HG03103 (cell line): Measurements from ENCODE around the gene SMCO1.
"Not testable (repeated sequence)": the region's sequence is repeated elsewhere in the genome, so short reads cannot be mapped to it uniquely, and the experiment has no call there.

Experiments used
- ATAC-seq: cut with Tn5 transposase; IDR thresholded peaks from one replicate; pipeline ENCODE4 v1.9.1; 2021; ENCODE audit warnings: low read depth; ENCODE audit not compliant: unreplicated experiment

Gene SMCO1, protein sequence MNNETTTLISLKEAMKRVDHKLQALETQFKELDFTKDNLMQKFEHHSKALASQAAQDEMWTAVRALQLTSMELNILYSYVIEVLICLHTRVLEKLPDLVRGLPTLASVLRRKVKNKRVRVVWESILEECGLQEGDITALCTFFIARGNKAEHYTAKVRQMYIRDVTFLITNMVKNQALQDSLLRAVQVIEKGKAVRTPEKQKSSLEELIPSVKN

DNA sequence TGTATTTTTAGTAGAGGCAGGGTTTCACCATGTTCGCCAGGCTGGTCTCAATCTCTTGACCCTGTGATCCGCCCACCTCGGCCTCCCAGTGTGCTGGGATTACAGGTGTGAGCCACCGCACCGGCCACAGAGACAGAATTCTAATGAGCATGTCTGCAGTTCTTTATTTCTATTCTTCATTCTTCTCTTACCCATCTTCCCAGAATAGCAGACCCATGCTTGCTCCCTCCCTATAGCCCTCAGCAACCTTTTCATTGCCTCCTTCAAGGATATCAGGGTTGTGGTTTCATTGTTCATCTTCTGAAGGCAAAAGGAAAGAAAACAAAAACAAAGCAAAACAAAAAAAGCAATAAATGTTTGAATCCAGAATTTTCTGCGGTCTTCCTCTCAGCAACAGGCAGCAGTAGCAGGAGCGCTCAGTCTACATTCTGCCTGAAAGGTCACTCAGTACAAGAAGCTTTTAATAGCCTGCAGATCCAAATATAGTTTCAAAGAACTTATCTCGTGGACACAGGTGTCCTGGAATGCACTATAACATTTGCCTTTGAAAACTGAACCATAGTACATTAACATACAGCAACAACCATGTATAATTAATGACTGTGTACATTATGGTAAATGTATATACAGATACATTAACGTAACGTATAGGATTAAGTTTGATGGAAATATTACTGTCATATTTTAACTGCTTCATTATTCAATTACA is at the start of gene SMCO1:
TSS of gene SMCO1 (minus strand) at position 434 of the 709 bp plus-strand sequence. CDS start at position 297, 137 bp downstream.
- no peak for ATAC-seq

DNA sequence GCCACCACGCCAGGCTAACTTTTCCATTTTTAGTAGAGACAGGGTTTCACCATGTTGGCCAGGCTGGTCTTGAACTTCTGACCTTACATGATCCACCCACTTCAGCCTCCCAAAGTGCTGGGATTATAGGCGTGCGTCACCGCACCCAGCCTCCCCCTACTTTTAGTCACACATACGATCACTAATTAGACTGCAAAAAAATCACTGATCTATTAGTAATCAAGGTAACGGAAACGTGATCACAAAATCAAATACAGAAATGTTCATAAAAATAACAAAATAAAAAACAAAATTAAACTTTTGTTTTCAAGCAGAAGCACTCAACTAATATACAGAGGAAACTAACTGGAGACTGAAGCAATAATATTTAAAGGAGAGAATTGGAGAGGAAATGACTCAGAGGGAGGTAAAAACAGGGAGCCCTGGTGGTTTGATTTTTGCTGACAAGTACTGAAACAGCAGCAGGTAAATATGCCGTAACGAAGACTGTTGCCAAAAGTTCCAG is 48.6 kb upstream of the SMCO1 start:
- ATAC-seq, result no peak

DNA sequence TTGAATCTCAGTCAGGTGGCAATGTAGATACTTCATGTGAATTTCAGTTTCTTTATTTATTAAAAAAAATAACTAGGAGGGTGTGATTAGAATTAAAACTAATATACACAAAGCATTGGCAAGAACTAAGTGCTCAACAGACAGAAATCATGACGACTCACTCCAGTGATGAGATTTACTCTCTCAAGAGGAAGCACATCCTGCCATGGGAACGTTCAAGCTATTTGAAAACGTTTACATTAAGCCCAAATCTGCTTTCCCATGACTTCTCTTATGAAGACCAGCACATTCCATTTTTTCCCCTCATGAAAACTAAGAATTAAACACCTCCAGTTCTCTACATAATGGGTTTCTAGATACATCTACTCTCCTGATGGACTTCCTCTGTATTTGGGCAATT is 44.7 kb upstream of the SMCO1 start:
- no peak for ATAC-seq

DNA sequence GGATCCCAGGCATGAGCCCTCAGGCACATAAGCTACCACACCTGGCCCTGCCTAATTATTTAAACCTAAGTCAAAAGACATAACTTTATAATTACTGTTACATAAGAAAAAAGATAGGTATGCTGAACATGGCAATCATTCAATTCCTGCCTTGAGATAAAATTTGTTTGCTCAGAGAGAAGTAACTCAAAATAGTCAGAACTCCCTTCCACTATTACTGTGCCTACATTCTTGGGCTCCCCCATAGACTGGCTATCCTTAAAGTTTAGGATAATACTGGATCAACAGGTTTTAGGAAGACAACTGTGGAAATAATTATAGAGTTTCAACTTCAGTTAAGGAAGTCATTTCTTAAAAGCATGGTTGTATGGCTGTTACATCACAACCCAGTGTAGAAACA is 43.3 kb upstream of the SMCO1 start:
- no peak for ATAC-seq

DNA sequence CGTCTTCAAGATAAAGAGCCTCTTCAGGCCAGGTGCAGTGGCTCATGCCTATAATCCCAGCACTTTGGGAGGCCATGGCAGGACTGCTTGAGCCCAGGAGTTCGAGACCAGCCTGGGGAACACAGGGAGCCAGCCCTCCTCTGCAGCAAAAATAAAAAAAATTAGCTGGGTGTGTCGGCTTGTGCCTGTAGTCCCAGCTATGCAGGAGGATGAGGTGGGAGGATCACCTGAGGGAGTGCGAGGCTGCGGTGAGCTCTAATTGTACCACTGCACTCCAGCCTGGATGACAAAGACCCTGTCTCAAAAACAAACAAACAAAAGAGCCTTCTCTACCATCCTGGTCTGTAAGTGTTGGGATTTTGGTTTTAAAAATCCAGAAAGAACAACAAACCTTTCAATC is 42.1 kb upstream of the SMCO1 start:
- no peak for ATAC-seq

DNA sequence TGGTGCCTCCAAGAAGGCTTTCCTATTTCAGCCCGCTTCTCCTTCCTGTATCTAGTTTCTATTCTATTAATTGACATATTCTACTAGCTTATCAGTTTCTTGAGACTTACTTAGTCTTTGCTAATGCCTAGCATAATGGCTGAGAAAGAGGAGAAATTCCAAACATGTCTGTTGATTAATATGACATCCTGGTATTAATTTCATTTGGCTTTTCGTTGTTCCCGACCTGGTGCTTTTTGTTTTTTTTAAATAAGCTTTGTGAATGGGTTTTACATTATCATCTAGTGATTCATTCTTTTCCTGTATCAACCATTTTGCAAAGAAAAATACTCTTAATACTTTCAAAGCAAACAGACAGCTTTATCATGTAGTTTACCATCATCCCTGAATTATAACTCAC is 40.1 kb upstream of the SMCO1 start:
- ATAC-seq, result no peak

DNA sequence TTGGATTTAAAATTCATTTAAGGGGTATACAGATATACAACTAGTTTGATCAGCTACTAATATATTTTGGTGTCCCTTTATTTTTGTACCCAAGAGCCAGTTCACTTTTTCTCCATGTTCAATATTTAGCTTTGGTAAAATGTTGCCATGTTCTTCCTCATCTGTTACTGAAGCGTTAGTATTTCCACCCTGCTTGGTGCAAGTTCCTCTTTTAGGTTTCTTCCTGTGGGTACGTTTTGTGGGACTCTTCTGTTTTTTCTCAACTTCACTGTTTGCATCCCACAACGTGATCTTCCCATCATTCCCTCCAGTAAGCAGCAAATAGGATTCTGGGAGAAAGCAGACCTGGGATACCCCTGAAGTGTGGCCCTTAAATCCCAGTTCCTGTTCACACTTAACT is 39.1 kb upstream of the SMCO1 start:
- ATAC-seq, result no peak

DNA sequence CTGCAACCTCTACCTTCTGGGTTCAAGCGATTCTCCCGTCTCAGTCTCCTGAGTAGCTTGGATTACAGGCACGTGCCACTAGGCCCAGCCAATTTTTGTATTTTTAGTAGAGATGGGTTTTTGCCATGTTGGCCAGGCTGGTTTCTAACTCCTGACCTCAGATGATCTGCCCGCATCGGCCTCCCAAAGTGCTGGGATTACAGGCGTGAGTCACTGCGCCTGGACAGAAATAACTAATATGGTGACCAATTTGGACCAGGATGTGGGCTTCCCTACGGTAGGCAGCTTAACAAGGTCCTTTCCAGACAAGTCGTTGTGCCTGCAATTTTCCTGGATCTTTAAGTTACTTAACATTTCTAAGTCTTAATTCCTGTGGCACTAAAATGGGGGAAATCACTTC is 38.4 kb upstream of the SMCO1 start:
- ATAC-seq, result no peak

DNA sequence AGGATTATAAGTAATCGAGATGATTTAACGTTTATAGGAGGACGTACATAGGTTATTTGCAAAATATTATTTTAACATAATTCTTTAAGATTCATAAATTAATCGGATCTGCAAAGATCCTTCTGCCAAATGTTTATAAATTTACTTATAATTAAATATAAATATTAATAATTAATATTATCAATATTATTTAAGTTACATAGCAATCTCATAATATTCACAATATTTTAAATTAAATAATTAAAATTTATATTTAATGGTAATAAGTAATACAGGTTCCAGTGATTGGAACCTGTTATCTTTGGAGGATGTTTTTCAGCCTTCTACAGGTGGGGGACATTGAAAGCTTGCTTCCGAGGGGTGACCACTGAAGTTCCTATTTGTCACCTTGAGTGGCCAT is 37.1 kb upstream of the SMCO1 start:
- no peak for ATAC-seq

DNA sequence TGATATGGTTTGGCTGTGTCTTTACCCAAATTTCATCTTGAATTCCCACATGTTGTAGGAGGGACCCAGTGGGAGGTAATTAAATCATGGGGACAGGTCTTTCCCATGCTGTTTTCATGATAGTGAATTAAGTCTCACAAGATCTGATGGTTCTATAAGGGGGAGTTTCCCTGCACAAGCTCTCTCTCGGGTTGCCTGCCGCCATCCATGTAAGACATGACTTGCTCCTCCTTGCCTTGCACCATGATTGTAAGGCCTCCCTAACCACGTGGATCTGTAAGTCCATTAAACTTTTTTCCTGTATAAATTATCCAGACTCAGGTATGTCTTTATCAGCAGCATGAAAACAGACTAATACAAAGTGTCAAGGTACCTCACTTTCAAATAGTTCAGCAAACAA is 35.0 kb upstream of the SMCO1 start:
- not testable (repeated sequence) for ATAC-seq

DNA sequence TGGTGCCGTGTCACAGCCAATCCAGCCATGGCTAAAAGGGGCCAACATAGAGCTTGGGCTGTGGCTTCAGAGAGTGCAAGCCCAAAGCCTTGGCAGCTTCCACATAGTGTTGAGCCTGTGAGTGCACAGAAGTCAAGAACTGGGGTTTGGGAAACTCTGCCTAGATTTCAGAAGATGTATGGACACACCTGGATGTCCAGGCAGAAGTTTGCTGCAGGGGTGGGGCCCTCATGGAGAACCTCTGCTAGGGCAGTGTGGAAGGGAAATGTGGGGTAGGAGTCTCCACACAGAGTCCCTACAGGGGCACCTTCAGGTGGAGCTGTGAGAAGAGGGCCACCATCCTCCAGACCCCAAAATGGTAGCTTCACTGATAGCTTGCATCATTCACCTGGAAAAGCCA is 34.2 kb upstream of the SMCO1 start:
- ATAC-seq, result not testable (repeated sequence)

DNA sequence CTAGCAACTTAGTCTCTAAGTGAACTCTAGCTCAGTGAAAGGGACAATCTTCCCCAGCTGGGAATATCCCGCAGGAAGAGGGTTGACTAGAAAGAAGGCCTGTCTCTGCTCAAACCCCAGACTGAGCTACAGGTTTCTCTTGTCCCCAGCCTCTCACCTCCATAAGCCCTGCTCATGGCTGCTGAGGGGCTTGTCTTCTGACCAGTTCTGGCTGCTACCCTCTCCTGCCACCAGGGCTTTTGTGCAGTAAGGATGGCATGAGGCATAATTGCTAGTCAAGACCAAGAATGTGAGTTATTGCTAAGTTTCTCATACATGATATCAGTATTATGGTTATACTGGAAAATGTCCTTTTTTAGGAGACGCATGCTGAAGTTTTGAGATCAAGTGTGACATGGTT is 31.9 kb upstream of the SMCO1 start:
- no peak for ATAC-seq

DNA sequence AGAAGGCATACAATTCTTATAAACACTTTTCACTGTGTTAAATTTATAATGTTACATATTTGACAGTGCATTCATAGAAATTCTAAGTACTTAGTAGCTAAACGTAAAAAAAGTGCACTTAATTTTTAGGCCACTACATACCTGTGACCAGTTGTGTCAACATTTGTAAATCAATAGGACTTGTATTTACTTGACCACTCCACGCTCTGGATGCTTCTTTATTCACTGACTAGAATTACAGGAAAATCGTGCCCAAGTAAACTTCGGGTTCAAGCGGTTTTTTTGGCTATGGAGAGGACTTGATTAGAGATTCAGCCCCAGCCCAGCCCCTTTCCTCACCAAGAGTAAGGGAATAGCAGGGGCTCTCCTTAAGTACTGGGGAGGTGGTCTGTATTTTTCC is 31.4 kb upstream of the SMCO1 start:
- no peak for ATAC-seq

DNA sequence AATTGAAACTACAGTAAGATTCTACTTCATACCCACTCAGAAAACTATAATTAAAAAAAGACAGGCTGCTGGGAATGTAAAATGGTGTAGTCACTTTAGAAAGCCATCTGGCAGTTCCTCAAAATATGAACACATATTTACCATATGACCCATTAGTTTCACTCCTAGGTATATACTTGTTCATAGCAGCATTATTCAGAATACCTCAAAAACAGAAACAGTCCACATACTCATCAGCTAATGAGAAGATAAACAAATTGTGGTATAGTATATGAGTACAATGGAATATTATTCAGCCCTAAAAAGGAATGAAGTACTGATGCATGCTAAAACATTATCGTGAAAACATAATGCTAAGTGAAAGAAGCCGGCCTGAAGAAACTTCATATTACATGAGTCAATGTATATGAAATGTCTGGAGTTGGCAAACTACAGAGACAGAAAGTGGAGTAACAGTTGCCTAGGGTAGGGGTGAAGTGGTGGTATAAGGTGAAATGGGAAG is 29.4 kb upstream of the SMCO1 start:
- ATAC-seq, result no peak

DNA sequence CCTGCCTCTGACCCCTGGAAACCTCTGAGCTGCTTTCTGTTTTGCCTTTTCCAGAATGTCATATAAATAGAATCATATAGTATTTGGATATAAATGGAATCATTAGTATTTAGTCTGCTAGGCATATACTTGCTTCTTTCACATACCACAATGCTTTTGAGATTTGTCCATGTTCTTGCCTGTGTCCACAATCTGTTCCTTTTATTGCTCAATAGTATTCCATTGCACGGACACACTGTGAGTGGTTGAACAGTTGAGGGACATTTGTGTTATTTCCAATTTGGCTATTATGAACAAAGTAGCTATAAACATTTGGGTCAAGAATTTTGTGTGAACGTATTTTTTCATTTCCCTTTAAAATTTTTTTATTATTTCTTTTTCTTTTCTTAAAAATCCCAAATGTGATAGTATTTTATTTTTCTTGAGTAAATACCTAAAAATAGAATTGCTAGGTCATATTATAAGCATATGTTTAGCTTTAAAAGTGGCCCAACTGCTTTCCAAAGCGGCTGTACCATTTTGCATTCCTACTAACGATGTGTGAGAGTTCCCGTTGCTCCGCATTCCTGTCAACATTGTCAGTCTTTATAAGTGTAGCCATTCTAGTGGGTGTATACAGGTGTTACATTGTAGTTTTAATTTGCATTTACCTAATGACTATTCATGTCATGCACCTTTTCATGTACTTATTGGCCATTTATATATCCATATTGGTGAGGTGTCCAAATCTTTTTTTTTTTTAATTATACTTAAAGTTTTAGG is 26.7 kb upstream of the SMCO1 start:
- ATAC-seq, result no peak

DNA sequence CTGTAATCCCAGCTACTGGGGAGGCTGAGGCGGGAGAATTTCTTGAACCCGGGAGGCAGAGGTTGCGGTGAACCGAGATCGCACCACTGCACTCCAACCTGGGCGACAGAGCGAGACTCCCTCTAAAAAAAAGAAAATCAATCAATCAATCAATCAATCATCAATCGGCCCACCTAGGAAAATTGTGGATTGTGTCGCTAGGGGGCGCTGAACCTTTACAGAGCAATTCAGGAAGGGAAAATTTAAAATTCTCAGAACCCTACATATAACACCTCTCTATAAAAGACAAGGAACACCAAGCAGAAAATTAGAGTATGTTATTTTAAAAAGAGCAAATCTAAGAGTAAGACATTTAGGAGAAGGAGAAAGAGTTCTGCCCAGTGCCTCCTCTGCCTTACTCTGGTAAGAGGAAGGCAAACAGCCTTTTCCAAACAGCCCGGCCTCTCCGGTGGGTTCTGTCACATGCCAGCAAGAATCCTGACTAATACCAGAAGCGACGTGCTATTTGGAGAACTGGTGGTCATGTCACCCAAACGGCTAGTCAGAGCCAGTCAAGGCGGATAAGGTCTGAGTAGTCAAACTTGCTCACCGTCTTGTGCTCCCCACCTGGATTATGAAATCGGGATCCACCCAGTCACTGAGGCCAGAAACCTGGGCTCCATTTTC is 22.3 kb upstream of the SMCO1 start:
- ATAC-seq, result no peak

DNA sequence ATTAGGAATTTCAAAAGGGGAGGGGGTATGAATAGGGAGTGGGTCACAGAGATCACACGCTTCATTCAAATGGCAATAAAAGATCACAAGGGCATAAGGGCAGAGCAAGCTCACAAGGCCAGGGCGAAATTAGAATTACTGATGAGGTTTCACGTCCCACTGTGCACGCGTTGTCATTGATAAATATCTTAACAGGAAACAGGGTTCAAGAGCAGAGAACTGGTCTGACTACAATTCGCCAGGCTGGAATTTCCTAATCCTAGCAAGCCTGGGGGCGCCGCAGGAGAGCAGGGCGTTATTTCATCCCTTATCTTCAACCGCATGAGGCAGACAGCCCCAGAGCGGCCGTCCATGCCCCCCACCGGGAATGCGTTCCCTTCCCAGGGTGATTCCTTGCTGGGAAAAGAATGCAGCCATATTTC is 18.1 kb upstream of the SMCO1 start:
- ATAC-seq, result no peak

DNA sequence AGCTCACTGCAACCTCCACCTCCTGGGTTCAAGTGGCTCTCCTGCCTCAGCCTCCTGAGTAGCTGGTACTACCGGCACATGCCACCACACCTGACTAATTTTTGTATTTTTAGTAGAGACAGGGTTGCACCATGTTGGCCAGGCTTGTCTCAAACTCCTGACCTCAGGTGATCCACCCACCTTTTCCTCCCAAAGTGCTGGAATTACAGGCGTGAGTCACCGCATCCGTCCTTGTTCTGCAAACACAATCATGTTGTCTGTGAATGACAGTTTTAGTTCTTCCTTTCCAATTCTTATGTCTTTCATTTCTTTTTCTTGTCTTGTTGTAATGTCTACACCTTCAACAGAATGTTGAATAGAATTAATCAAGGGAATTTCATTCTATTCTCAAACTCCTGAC is 16.3 kb upstream of the SMCO1 start:
- no peak for ATAC-seq

DNA sequence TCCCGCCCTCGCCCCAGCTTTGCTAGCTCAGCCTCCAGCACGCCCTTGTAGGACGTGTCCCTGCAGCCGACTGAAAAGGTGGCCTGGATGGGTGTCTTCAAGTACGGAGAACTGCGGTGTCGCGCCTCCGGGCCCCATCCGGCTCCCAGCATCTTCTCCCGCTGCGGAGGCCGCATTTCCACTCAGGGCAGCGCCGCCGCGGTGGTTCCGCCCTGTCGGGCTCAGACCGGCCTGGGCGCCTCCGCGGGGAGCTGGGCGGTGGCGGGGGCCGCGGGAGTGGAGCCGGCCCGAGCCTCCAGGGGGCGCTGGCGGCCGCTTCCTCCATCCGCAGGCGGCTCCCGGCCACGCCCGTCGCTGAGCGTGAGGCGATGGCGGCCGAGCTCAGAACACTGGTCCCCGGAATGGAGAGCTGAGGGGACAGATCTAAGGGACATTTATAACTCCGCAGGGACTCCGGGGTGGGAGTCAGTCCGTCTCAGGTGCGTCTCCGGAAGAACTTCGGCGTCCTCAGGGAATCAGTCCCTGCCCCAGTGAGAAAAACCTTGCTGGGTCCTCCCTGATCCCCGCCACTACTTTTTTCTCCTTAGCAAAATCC is 13.6 kb upstream of the SMCO1 start:
- peak; percentile 68 for ATAC-seq

DNA sequence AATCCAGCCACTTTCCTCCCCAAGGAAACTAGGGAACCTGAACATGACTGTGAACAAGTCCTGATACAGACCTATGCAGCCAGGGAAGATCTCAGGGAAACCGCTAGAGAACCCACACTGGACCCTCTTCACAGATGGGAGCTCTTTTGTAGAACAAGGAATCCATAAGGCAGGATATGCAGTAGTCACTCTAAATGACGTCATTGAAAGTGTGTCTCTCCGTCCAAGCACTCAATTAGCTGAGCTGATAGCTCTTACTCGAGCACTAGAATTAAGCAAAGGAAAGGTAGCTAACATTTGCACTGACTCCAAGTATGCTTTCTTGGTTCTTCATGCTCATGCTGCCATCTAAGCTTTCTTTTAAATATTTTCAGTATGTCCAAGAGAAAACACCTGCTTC is 10.0 kb upstream of the SMCO1 start:
- ATAC-seq, result no peak
